ENCODE data around the gene UTP14C. TPM values are rescaled to one million over a fixed set of nuclear protein-coding genes. Genes with fewer than 3 reads are reported as not detected.

Gene UTP14C
- total and polyA plus RNA-seq, 8 donors: 1.7 to 10.0 (median 5.9) TPM

- Histone ChIP-seq H3K36me3 (no peaks in the 10 kb centered on the region), H3K4me1 (peaks cover 13 to 30% (median 16%) of the 10 kb centered on the region in 3 donors), H3K9me3 (no peaks in the 10 kb centered on the region), H3K27ac (peak overlapping the region in 2 of 4 donors; percentile 78 to 83), H3K4me3 (peak overlapping the region in 2 of 4 donors; percentile 11 to 13), H3K27me3 (no peaks in the 10 kb centered on the region)
- ATAC-seq (no peak), DNase-seq (no peak), FAIRE-seq (no peak)
- intact Hi-C loops (cut with DNase I): no loop called here
- 35 to 50% methylated on average over 2 of the region's 2 CpGs for WGBS, 2 donors
- no peak for TF ChIP-seq CTCF (IDR thresholded peaks at IDR 0.05)
Observed at GRCh38 chr13:51993713-51994112, 30.8 kb upstream of the UTP14C start.

- WGBS, 2 donors: 13 to 17% methylated on average over 9 of the region's 9 CpGs
- Histone ChIP-seq H3K9me3 (no peaks in the 10 kb centered on the region), H3K27ac (peak overlapping the region; percentile 46 to 83 (median 70)), H3K4me1 (peaks cover 18 to 34% (median 23%) of the 10 kb centered on the region in 3 donors), H3K36me3 (no peaks in the 10 kb centered on the region), H3K27me3 (no peaks in the 10 kb centered on the region), H3K4me3 (peak overlapping the region in 1 of 4 donors; percentile 8)
- peak; percentile 68 to 89 (median 84) for DNase-seq
- no peak for FAIRE-seq
- peak; percentile 82 to 88 (median 84) for ATAC-seq
- TF ChIP-seq CTCF (IDR thresholded peaks at IDR 0.05): no peak
- intact Hi-C loops (cut with DNase I): no loop called here
Observed at GRCh38 chr13:51995677-51996551, 28.6 kb upstream of the UTP14C start.

GRCh38 chr13:51996641-51997040 lies 27.9 kb upstream of the UTP14C start:
- ATAC-seq (no peak), DNase-seq (no peak), FAIRE-seq (no peak)
- Histone ChIP-seq H3K27me3 (no peaks in the 10 kb centered on the region), H3K36me3 (no peaks in the 10 kb centered on the region), H3K4me1 (peaks cover 18 to 34% (median 23%) of the 10 kb centered on the region in 3 donors), H3K4me3 (no peak overlapping the region), H3K9me3 (no peaks in the 10 kb centered on the region), H3K27ac (peak overlapping the region in 3 of 4 donors; percentile 61 to 83 (median 78))
- TF ChIP-seq CTCF (IDR thresholded peaks at IDR 0.05): no peak
- intact Hi-C loops (cut with DNase I): no loop called here
- WGBS, 2 donors: 57 to 60% methylated on average over 4 of the region's 4 CpGs

GRCh38 chr13:51997186-51997585 lies 27.3 kb upstream of the UTP14C start:
- H3K4me1 ChIP-seq: peaks cover 18 to 34% (median 23%) of the 10 kb centered on the region in 3 donors
- no peak for TF ChIP-seq CTCF (IDR thresholded peaks at IDR 0.05)
- H3K27ac ChIP-seq: no peak overlapping the region
- intact Hi-C loops (cut with DNase I): no loop called here
- WGBS, 2 donors: 96% methylated on average over 2 of the region's 2 CpGs
- no peak for DNase-seq
- no peaks in the 10 kb centered on the region for H3K36me3 ChIP-seq
- no peak for ATAC-seq
- no peaks in the 10 kb centered on the region for H3K9me3 ChIP-seq
- H3K4me3 ChIP-seq: no peak overlapping the region
- H3K27me3 ChIP-seq: no peaks in the 10 kb centered on the region
- FAIRE-seq: no peak

Data from pancreas (tissue), 10 donors.